NCI-H82 treated with DMSO at 0.1 percent for 48 hours (cell line): ENCODE data around the gene FAM219A.
"Not testable (repeated sequence)": the region's sequence is repeated elsewhere in the genome, so short reads cannot be mapped to it uniquely, and the experiment has no call there.

Experiments used
- DNase-seq: peaks from one replicate; lab custom pipeline; 2025; ENCODE audit not compliant: unreplicated experiment; lab: John Stamatoyannopoulos, UW

FAM219A gene

GRCh38 chr9:34379334-34380033 is 78.9 kb downstream of the FAM219A start:
- DNase-seq, result peak; percentile 25

GRCh38 chr9:34378376-34379060 is 79.9 kb downstream of the FAM219A start:
- DNase-seq, result no peak

- DNase-seq, result no peak
Measured at GRCh38 chr9:34377404-34377746, 81.0 kb downstream of the FAM219A start.

GRCh38 chr9:34376596-34377403 is 81.6 kb downstream of the FAM219A start, which contains the start of gene MYORG:
Gene MYORG (minus strand): TSS chr9:34376898. CDS start chr9:34372943, 3,955 bp downstream.
- peak; percentile 95 for DNase-seq

GRCh38 chr9:34375901-34376595 is 82.3 kb downstream of the FAM219A start:
- DNase-seq, result no peak

- peak; percentile 51 for DNase-seq
Measured at GRCh38 chr9:34374905-34375552, 83.3 kb downstream of the FAM219A start.

GRCh38 chr9:34374339-34374738 is 84.0 kb downstream of the FAM219A start:
- DNase-seq, result no peak

- no peak for DNase-seq
Measured at GRCh38 chr9:34373749-34374148, 84.6 kb downstream of the FAM219A start.

GRCh38 chr9:34372467-34373011 is 85.8 kb downstream of the FAM219A start:
- DNase-seq, result no peak

GRCh38 chr9:34371886-34372466 is 86.4 kb downstream of the FAM219A start:
- DNase-seq, result no peak

- DNase-seq, result no peak
Measured at GRCh38 chr9:34370970-34371880, 87.1 kb downstream of the FAM219A start.

- DNase-seq, result no peak
Measured at GRCh38 chr9:34370335-34370969, 87.9 kb downstream of the FAM219A start.

- no peak for DNase-seq
Measured at GRCh38 chr9:34369636-34370035, 88.7 kb downstream of the FAM219A start.

- not testable (repeated sequence) for DNase-seq
Measured at GRCh38 chr9:34368796-34369195, 89.6 kb downstream of the FAM219A start.

GRCh38 chr9:34367751-34368410 is 90.5 kb downstream of the FAM219A start:
- not testable (repeated sequence) for DNase-seq

- no peak for DNase-seq
Measured at GRCh38 chr9:34366365-34366764, 92.0 kb downstream of the FAM219A start.

GRCh38 chr9:34365282-34365681 is 93.1 kb downstream of the FAM219A start:
- no peak for DNase-seq
